HG02970 (cell line): Measurements from ENCODE around the gene KCTD17.

Source experiments
- ATAC-seq: cut with Tn5 transposase; IDR thresholded peaks from one replicate; pipeline ENCODE4 v1.9.1; 2021; ENCODE audit warnings: mild to moderate bottlenecking, moderate library complexity, moderate number of reproducible peaks; ENCODE audit not compliant: unreplicated experiment, low FRiP score

KCTD17 gene

DNA sequence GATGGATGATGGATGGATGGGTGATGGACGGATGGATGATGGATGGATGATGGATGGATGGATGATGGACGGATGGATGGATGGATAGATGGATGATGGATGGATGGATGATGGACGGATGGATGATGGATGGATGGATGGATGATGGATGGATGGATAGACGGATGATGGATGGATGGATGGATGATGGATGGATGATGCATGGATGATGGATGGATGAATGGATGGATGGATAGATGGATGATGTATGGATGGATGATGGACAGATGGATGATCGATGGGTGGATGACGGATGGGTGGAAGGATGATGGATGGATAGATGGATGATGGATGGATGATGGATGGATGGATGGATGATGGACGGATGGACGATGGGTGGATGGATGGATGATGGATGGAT, 21.1 kb downstream of the KCTD17 start:
- ATAC-seq: no peak

DNA sequence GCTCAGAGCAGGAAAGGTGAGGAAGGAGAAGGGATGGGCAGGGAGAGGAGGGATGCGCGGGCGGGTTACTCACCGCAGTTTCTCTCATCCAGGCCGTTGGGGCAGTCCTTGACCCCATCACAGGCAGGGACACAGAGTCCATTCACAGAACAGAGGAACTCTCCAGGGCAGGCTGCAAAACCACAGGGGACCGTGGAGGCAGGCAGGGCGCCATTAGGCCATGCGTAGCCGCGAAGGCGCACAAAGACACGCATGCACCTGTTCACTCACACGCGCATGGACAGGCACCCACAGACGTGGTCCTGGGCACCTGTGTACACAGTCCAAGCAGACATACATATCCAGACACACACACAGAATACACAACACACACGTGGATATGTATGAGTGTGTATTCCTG, 23.0 kb downstream of the KCTD17 start:
- no peak for ATAC-seq

DNA sequence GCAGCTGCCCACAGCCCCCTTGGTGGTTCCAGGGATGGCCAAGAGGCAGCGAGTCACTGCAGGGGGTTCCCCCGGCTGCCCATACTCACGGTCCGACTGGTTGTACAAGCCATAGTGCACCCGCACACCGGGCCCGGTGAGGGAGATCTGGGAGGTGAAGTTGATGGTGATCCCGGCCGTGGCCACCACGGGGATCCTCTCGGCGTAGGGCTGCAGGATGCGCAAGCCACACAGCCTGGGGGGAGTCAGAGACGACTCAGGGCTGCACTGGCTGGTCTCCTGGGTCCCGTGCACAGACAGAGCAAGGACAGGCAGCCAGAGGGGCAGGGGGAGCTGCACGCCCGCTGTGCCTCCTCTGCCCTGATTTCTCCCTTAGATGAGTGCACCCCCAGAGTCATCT, 23.5 kb downstream of the KCTD17 start:
- no peak for ATAC-seq

DNA sequence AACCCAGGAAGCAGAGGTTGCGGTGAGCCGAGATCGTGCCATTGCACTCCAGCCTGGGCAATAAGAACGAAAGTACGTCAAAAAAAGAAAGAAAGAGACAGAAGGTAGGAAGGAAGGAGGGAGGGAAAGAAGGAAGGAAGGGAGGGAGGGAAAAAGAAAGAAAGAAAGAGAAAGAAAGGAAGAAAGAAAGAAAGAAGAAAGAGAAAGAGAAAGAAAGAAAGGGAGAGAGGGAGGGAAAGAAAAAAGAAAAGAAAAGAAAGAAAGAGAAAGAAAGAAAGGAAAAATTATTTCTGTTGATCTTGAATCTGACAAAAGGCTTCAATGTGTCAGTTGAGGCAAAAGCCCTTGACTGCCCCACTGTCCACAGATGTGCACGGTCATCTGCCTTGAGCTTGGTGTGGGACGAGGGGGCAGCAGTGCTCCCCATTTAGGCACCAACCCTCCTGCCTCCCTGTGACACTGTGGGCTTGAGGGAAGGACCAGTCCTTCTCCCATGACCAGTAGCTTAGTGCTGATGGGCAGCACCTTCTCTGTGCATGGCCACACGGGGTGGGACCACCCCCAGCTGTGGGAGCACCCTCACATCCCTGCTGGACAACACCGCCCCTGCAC, 24.4 kb downstream of the KCTD17 start:
- no peak for ATAC-seq

DNA sequence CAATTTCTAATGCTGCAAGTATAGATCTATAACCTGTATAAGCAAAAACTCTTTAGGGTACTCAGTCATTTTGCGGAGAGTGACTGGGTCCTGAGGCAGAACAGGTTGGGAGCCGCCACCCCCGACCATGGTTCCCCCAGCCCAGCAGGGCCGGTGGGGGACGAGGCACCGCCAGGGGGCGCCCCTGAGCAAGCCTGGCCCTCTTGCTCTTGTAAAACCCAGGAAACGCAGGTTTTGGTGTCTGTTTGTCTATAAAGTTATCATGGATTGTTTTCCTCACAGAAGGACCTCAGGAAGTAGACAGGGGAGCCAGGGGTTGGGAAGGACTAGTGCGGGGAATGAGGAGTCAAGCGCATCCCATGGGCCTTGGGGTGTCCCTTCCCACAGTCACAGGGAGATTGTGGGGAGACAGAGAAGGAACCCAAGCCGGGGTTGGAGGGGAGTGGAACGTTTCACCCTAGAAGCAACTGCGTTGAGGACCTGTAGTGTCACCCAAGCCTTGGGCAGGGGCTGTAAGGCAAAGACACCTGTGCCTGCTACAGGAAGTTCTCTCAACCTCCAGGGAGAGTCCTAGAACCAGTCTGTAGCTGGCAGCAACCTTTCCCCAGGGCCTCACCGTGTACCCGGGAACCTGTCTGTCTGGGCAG, 26.4 kb downstream of the KCTD17 start:
- no peak for ATAC-seq

DNA sequence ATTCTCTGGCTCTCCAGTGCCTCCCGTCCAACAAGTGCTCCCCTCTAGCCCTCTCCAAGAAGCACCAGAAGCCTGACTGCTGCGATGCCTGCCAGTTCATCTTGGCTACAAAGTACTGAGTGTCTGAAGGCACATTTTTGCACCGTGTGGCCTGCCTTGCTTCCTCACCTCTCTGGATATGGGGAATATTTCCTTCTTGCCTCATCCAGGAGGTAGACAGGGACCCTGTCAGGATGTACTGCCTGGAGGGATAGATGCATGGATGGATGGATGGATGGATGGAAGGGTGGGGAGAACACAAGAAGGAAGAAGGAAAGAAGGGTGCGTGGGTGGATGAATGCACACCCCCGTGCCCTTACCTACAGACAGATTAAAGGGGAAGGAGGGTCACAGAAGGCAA, 27.6 kb downstream of the KCTD17 start:
- ATAC-seq: no peak

DNA sequence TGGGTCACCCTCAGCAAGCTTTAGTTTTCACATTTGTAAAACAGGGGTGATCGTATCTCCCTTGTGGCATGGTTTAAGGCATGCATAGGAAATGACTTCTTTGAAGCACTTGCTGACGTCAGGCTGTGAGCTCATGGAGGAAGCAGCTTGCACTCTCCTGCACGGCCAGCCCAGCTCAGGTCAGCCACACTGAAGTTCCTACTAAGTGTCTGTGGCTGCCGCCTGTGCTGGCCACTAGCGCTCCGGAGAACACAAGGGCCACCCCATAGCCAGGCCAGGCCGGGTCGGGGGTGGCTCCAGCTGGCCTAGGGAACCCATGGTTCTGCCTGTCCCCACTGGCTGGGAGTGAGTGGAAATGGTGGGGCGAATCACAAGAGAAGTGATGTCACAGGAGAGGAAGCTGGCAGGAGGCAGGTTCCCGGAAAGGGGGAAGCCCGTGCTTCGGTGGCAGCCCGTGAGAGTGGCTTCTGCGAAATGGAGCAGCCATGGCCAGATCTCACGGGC, 28.2 kb downstream of the KCTD17 start:
- no peak for ATAC-seq

DNA sequence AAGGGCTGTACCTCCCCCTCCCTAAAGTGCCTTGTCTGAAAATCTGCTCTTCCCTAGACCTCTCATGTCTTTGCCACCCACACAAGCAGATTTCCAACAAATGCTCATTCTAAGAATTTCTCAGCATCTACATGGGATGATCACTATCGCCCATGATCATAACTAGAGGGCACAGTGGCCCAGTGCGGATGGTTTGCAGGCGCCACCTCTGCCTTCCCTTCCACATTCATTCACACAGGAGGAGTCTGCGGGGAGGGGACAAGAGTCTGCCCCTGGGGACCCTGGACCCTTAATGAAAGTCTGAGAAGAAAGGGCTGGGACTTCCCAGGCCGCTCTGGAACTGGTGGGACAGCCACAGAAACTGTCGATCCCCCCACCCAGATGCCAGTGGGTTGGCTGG, 28.9 kb downstream of the KCTD17 start:
- no peak for ATAC-seq

DNA sequence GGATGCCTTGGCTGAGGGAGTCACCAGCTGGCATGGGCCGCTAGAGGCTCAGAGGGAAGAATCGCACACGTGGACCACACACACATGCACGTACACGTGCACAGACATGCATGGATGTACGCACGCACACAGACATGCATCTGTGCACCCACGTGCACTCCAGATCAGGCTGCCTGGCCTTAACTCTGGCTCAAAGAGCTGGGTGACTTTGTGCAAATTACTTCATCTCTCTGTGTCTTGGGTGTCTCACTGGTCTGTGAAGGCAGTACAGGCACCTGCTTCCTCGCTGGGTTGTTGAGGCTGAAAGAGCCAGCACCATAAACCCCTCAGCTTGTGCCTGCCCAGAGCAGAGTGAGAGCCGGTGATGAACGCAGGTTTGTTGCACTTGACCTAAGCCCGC, 29.3 kb downstream of the KCTD17 start:
- no peak for ATAC-seq

DNA sequence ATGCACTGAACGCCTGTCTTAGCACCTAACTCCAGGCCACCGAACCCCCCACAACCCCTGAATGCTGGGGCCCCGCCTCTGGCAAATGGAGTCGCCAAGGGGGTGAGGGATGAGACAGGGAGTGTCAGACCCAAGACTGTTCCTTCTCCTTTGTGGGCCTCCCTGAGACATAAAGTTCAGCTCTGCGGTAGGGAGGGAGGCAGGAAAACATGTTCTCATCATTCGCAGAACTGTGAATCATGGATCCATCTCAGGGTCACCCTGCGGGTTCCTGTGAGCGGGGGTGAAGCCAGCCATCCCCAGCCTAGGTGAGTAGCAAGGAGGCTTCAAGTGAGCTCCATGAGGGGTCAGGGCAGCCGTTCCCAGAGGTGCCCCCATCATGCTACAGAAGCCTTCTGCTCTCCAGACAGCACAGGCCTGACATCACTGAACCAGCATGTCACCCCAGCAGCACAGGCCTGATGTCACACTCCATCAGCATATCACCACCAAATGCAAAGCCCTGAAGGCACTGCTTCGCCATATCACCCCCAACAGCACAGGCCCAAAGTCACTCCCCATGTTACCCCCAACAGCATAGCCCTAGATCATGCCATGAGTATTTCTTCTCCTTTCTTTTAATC, 30.8 kb downstream of the KCTD17 start:
- no peak for ATAC-seq

DNA sequence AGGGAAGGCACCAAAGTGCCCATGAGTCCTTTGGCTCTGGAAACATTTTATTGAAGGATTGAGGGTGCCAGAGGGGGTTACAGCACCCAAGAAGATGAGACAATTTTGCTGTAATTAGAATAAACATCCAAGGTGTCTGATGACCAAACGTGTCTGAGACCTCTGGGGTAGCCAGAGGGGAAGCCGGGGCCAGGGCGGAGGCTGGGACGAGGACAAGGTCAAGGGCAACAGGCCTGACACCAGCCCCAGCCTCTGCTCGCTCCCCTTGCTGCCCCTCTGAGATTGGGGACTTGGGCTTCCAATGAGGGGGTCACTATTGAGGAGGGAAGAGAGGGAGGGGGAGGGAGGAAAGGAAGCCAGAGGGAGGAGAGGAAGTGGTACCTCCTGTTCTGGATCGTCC, 32.4 kb downstream of the KCTD17 start:
- no peak for ATAC-seq

DNA sequence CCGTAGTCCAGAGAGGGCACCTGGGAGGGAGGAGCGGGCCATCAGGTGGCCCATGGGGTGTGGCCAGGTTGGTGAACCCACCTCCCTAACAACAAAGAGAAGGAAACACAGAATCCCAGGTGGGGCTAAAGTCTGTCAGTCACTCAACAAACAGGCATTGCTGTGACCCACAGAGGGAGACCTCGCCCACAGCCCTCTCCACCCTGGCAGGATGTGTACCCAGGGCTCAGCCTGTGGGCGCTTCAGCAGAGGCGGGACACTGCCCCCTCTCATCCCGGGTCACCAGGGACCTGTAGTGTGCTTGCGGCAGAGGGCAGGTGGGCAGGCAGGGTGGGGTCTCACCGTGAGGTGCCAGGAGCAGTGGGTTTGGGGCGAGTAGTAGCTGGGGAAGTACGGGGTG, 32.8 kb downstream of the KCTD17 start:
- ATAC-seq: no peak

DNA sequence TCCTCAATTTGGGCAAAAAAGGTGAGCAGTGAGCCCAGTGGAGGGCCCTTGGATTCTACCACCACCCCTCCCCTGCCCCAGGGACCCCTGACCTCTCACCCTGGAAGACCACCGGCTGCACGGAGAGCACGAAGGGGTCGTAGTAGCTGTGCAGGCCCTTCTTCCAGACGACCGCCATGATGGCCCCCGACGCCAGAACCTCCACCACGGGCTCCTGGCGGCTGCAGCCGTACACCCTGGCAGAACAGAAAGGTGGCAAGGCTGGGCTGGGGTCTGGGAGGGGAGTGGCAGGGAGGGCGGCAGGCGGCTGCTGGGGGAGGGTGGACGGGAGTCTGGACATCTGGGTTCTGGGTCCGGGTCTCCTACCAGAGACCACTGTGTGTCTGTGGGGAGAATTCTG, 34.6 kb downstream of the KCTD17 start:
- no peak for ATAC-seq

DNA sequence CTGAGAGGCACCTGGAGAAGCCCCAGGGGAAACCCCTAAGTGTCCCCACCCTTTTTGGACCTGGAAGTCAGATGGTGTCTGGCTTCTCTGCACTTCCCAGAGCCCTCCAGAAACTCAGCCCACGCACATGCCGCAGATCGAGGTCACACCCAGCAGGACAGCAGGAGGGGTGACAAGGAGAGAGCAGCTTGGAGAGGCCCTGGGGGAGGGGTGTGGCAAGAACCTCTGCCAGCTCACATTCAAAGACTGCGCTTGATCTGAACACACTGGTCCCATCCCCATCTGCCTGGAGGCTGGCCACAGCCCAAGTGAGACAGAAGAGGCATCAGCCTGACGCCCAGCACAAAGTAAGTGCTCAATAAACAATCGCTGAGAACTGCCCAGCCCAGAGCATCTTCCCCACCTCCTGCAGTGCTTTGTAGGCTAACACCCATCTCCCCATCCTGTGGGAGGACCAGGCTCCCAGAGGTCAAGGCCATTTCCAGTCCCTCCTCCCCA, 36.6 kb downstream of the KCTD17 start:
- no peak for ATAC-seq

DNA sequence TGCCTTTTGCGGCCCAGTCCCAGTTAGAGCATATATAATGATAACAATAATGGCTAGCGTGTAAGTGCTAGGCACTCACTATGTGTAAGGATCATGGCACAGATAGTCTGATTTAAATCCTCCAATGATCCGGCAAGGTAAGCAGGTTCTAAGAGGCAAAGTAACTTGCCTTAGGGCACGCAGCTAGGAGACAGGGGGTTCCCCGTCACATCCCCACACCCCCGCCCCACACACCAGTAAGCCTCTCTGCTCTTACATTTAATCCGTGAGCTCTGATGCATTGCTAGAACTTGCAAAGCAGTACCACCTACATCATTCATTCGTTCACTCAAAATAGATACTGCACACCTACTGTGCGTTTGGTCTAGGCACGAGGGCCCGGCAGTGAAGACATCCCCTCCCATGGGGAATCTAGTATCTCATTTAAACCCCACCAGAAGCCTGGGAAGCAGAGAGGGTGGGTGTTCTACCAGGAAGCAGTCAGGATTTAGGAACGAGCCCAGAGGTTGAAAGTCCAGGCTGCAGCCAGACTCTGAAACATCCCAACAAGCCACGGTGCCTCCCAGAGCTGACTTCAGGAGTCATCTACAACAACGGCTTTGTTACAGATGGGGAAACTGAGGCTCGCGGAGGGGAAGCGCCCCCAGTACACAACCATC, 37.3 kb downstream of the KCTD17 start:
- ATAC-seq: no peak

DNA sequence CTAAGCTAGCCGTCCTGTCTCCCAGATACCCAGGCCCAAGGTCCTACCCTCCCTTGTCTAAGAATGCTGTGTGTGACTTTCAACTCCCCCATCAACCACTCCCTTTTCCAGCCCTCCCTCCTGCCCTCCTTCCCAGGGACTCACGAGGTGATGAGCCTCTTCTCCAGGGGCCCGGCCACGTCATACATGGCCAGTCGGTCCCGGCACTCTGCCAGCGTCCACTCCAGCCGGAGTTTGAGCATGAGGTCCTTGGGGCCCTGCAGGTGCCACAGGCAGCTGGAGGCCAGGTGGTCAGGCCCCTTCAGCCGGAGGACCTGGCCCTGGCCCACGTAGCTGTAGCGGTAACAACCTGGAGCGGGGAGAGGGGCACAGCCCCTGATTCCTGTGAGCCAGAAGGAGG, 37.9 kb downstream of the KCTD17 start:
- ATAC-seq: no peak

DNA sequence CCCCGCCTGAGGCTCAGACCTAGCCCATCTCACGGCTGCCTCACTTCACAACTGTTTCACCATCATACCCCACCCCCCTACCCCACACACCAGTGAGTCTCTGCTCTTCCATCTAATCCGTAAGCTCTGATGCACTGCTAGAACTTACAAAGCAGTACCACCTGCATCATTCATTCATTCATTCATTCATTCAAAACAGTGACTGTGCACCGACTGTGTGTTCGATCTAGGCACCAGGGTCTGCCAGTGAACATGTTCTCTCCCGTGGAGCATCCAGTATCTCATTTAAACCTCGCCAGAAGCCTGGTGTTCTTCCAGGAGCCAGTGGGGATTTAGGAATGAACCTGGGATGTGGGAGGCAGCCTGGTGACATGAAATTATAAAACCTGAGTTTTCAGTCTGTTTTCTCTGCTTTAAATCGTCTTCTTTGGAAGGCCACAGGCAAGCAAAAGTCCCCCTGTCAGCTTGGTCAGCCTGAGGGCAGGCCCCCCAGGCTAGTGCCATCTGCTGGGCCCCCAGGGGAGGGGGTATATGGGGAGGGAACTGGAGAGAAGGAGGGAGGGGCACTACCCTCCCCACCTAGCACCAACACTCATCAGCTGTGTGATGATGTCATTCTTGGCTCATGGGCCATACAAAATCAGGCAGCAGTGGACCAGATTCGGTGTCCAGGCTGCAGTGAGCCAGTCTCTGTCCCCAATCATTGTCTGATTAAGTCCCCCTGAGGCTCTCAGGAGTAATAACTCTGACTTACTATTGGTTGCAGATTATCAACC, 39.6 kb downstream of the KCTD17 start:
- ATAC-seq: no peak

DNA sequence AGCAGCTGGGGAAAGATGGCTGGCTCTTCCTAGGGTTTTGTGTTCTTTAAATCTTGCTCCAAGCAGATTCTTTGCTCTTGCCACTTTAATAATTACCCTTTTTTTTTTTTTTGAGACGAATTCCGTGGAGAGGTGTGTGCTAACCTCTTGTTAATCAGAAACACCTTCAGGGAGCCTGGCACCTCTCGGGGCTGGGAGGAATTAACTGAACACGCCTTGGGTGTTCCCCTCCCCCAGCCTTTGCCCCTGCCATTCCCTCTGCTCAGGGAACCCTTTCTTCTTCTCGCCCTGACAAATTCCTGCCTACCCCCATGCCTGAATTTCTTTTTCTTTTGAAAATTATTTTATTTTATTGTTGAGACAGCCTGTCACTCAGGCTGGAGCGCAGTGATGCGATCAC, 40.5 kb downstream of the KCTD17 start:
- ATAC-seq: no peak

DNA sequence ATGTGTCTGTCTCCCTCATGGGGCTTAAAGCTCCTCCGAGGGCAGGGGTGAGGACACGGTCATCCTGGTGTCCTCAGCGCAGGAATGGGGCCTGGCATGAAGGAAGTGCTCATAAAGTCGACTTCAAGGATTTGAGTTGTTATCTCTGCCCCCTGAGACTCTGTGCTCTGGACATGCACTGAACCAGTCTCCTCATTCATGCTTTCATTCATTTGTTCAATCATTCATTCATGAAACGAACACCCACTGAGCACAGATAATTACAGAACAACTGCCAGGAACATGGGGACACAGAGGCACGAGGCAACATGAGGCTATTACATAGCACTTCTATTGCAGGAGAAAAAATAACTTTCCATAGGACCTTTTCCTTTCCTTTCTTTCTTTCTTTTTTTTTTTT, 41.5 kb downstream of the KCTD17 start:
- no peak for ATAC-seq

DNA sequence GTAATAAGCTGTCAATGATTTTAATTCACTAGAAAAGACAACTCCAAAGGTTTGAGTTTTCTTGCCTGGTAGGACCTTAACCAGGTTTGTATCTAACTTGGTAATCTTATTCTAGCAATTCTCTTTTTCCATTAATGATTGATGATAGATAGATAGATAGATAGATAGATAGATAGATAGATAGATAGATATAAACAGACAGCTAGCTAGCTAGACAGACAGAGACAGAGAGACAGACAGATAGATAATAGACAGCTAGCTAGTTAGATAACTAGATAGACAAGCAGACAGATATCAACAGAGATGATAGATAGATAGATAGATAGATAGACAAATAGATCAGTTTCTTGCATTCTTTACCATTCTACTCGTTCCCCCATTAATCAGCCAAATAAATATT, 42.7 kb downstream of the KCTD17 start:
- no peak for ATAC-seq

DNA sequence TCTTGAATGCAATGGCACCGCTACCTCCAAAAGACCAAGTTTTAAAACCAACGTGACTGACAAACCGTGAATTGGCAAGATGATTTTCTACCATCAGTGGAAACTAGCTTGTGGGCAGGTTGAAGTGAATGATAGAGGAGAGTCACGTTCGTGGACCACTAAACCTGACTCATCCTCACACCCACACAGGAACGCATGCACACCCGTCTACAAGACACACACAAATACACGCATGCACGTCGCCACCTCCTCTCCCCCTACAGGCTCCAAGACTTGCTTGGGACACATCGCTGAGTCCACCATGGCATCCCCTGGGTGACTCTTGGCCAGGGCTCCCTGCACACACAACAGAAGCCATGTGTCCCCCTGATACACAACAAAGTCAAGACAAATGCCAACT, 43.6 kb downstream of the KCTD17 start:
- ATAC-seq: no peak
